K562 (cell line): ENCODE results near the gene ZDHHC17. TPM values are rescaled to one million over a fixed set of nuclear protein-coding genes. Genes with fewer than 3 reads are reported as not detected.

Experiments
- ATAC-seq: fragments of 200-7000 bp; cut with Tn5 transposase; 3 replicates; pipeline ENCODE4 v1.9.1; 2020; ENCODE audit warnings: moderate library complexity
- BruUV-seq: library from RNA; stranded (reverse); fragments of 400-500 nt; replicated peaks from 2 replicates; lab custom pipeline; 2021; lab: Mats Ljungman, UMichigan
- CTCF ChIA-PET: fragments of 300-600 bp; formaldehyde crosslinking; extraction: SDS; loops from one replicate; lab custom pipeline; 2021; ENCODE audit warnings: low intra/inter-chr PET ratio; lab: Yijun Ruan, JAX
- POLR2A ChIA-PET: fragments of 300-600, 350-650 bp; sonication (Branson Sonifier 250); formaldehyde crosslinking; extraction: SDS; loops from one replicate; lab custom pipeline; 2021; ENCODE audit warnings: antibody characterized with exemption, inconsistent platforms; lab: Yijun Ruan, JAX
- DNase-seq, 4 experiments: peaks; one replicate each; pipeline versions ENCODE4 v3.0.0 to v3.0.0-alpha.2; 2011 to 2018; ENCODE audit warnings: low spot score in 3 of 4, mixed read lengths in 3 of 4; ENCODE audit errors: extremely low read depth in 1 of 4
- FAIRE-seq: peaks from 2 replicates; lab custom pipeline; 2011; peaks lifted over from hg19 to GRCh38; lab: Jason Lieb, UNC
- H2AFZ ChIP-seq: 2 replicates; pipeline ENCODE4 v1.6.0; 2011; ENCODE audit warnings: low read depth, low read length, control low read depth, inconsistent platforms
- H3K27ac ChIP-seq: fragments of 200-600 bp; 3 replicates; pipeline ENCODE4 v1.8.0; 2011; ENCODE audit warnings: low read depth, mild to moderate bottlenecking, control low read depth, inconsistent platforms, low read length, moderate library complexity, mixed read lengths; ENCODE audit errors: extremely low read depth
- H3K27me3 ChIP-seq, 2 experiments: fragments of 300-600 bp in 1 of 2; 2 replicates in 1 of 2; 3 replicates in 1 of 2; pipeline versions ENCODE4 v1.6.0 to v1.8.0; 2011; ENCODE audit warnings: inconsistent platforms in 2 of 2, low read length in 2 of 2, mild to moderate bottlenecking in 1 of 2, mixed read lengths in 1 of 2, moderate library complexity in 1 of 2; ENCODE audit not compliant: control insufficient read depth in 2 of 2, insufficient read depth in 2 of 2
- H3K36me3 ChIP-seq: fragments of 300-600 bp; 3 replicates; pipeline ENCODE4 v1.8.0; 2011; ENCODE audit warnings: mild to moderate bottlenecking, low read length, inconsistent platforms; ENCODE audit not compliant: control insufficient read depth, insufficient read depth
- H3K4me1 ChIP-seq, 2 experiments: fragments of 200-600 bp in 1 of 2; replicated peaks in 1 of 2; 2 replicates in 1 of 2; 3 replicates in 1 of 2; pipeline versions ENCODE4 v1.5.1 to v1.8.0; 2011; ENCODE audit warnings: inconsistent platforms in 2 of 2, low read length in 2 of 2, mild to moderate bottlenecking in 1 of 2, mixed read lengths in 1 of 2, moderate library complexity in 1 of 2; ENCODE audit not compliant: control insufficient read depth in 2 of 2, insufficient read depth in 2 of 2
- H3K4me2 ChIP-seq: 2 replicates; pipeline ENCODE4 v1.6.1; 2011; ENCODE audit warnings: low read length, control low read depth, inconsistent platforms, mixed read lengths; ENCODE audit not compliant: insufficient read depth
- H3K4me3 ChIP-seq: fragments of 200-600 bp; sonication (generic), shearing (Covaris generic); 2 replicates; pipeline ENCODE4 v1.5.1; 2016; ENCODE audit warnings: control low read depth, inconsistent platforms
- H3K79me2 ChIP-seq: fragments of 200-600 bp; 3 replicates; pipeline ENCODE4 v1.8.0; 2011; ENCODE audit warnings: low read length, inconsistent platforms; ENCODE audit not compliant: control insufficient read depth, insufficient read depth
- H3K9ac ChIP-seq, 2 experiments: 2 replicates each; pipeline versions ENCODE4 v1.6.0 to v1.6.1; 2011; ENCODE audit warnings: low read depth in 2 of 2, low read length in 2 of 2, control low read depth in 1 of 2, inconsistent platforms in 1 of 2, mild to moderate bottlenecking in 1 of 2, mixed read lengths in 1 of 2; ENCODE audit not compliant: insufficient read depth in 1 of 2
- H3K9me1 ChIP-seq: one replicate; pipeline ENCODE4 v1.6.0; 2011; ENCODE audit warnings: inconsistent platforms, mild to moderate bottlenecking, low read length, moderate library complexity; ENCODE audit not compliant: control insufficient read depth, insufficient read depth
- H3K9me3 ChIP-seq: replicated peaks from 2 replicates; pipeline ENCODE4 v1.5.1; 2011; ENCODE audit warnings: low read depth, low read length, inconsistent platforms; ENCODE audit not compliant: control insufficient read depth, insufficient read depth
- H4K20me1 ChIP-seq: replicated peaks from 2 replicates; pipeline ENCODE4 v1.6.1; 2011; ENCODE audit warnings: low read length, inconsistent platforms, mixed read lengths; ENCODE audit not compliant: control insufficient read depth, insufficient read depth
- ADNP ChIP-seq: fragments of 200-800 bp; sonication (Bioruptor generic); IDR thresholded peaks from 2 replicates; pipeline ENCODE4 v1.6.1; 2016; ENCODE audit warnings: missing genetic modification characterization, missing compliant biosample characterization
- HMG20B ChIP-seq: fragments of 250-450 bp; sonication (Bioruptor Pico); IDR thresholded peaks from 2 replicates; pipeline ENCODE4 v1.5.0; 2021; ENCODE audit warnings: mild to moderate bottlenecking
- MAFF ChIP-seq: IDR thresholded peaks from 2 replicates; pipeline ENCODE4 v1.6.1; 2012; ENCODE audit warnings: low read length, improper control_type of control experiment
- NFIC ChIP-seq: fragments of 450-650 bp; IDR thresholded peaks from 2 replicates; pipeline ENCODE4 v1.6.1; 2017; ENCODE audit warnings: mild to moderate bottlenecking, inconsistent platforms
- ZNF551 ChIP-seq: fragments of 250-450 bp; sonication (Bioruptor Pico); IDR thresholded peaks from 2 replicates; pipeline ENCODE4 v1.5.0; 2021; ENCODE audit warnings: mild to moderate bottlenecking, moderate library complexity
- WGBS: fragments of 100-300 bp; shearing (Covaris generic); methylation state at CpG from one replicate; pipeline ENCODE4 v1.1.6; 2016; ENCODE audit warnings: low coverage, mixed read lengths; ENCODE audit not compliant: insufficient coverage; ENCODE audit errors: missing lambda C conversion rate; 5-methylcytosine and 5-hydroxymethylcytosine counted together
- in situ Hi-C: fragments of 300-500 bp; cut with MboI; formaldehyde crosslinking; loops from 4 replicates; pipeline ENCODE4 v1.15.0; 2018; ENCODE audit warnings: inconsistent platforms, mixed read lengths
- intact Hi-C: fragments of 100-400 bp; cut with micrococcal nuclease; formaldehyde crosslinking; loops from 2 replicates; pipeline ENCODE4 v1.14.2; 2022
- polyA plus RNA-seq, 8 experiments: library from polyadenylated mRNA; depleted of rRNA in 4 of 8; stranded (reverse) in 5 of 8; unstranded in 3 of 8; fragments of >200 nt; fragmentation: Nextera tagmentation in 2 of 8; fragmentation: Illumina TruSeq in 1 of 8; extraction: Ambion mirVana in 2 of 8; extraction: Trizol in 1 of 8; gene quantifications; 2 replicates each; pipeline versions ENCODE4 v1.2.1 to v1.2.3, GENCODE V29; 2011 to 2014; ENCODE audit warnings: inconsistent platforms in 1 of 8, missing spikeins in 1 of 8
- total RNA-seq, 7 experiments: library from RNA; depleted of rRNA in 6 of 7; stranded (reverse); fragments of >200 nt in 6 of 7; fragmentation: Illumina TruSeq in 2 of 7; extraction: Trizol in 2 of 7; gene quantifications; 2 replicates each; pipeline versions ENCODE4 v1.2.1 to v1.2.3, GENCODE V29; 2011 to 2021; ENCODE audit warnings: low replicate concordance in 1 of 7
- TF ChIP-seq, protein P1 (sequence below), 2 experiments: fragments of 450-650 bp; conservative IDR thresholded peaks; 2 replicates each; pipeline ENCODE4 v1.6.1; 2017; ENCODE audit warnings: mild to moderate bottlenecking in 2 of 2, moderate library complexity in 2 of 2

Gene ZDHHC17
- total and polyA plus RNA-seq, 9 of the 15 experiments (the other 6 are each of a cell fraction or from before 2014, with no cell fraction given), result 6.7 to 66.0 (median 27.5) TPM

DNA sequence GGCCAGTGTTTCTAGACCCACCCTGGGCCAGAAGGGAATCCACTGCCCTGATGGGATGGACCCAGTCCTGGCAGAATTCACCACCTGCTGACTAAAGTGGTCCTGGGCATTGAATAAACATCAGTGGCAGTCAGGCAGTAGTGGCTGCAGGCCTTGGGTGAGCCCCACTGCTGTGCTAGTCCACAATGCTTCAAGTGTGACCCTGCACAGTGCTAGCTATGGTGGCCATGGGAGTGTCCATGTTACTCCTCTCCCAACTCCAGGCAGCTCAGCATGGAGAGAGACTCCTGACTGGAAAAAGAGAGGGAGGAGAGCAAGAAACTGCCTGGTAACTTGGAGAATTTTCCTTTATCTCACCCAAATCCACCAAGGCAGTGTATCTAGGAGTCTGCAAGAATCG lies 132.4 kb downstream of the ZDHHC17 start:
- H3K9ac ChIP-seq, result no peak overlapping the region
- no peak overlapping the region for H3K4me3 ChIP-seq
- no peaks in the 10 kb centered on the region for H3K79me2 ChIP-seq
- 0% methylated on average over 1 of the region's 1 CpG for WGBS
- H3K9me3 ChIP-seq, result no peaks in the 10 kb centered on the region
- CTCF ChIA-PET, result no interaction called here
- TF ChIP-seq ADNP, result no peak
- TF ChIP-seq ZNF551 (CRISPR knock-in tag), result no peak
- TF ChIP-seq, protein P1, sequence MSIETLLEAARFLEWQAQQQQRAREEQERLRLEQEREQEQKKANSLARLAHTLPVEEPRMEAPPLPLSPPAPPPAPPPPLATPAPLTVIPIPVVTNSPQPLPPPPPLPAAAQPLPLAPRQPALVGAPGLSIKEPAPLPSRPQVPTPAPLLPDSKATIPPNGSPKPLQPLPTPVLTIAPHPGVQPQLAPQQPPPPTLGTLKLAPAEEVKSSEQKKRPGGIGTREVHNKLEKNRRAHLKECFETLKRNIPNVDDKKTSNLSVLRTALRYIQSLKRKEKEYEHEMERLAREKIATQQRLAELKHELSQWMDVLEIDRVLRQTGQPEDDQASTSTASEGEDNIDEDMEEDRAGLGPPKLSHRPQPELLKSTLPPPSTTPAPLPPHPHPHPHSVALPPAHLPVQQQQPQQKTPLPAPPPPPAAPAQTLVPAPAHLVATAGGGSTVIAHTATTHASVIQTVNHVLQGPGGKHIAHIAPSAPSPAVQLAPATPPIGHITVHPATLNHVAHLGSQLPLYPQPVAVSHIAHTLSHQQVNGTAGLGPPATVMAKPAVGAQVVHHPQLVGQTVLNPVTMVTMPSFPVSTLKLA (conservative IDR thresholded peaks at IDR 0.05), result no peak
- TF ChIP-seq MAFF, result no peak
- TF ChIP-seq NFIC, result no peak
- TF ChIP-seq HMG20B (CRISPR knock-in tag), result no peak
- intact Hi-C loops, result no loop called here
- POLR2A ChIA-PET, result no interaction called here
- no peaks in the 10 kb centered on the region for H3K9me1 ChIP-seq
- no peak overlapping the region for H3K27ac ChIP-seq
- FAIRE-seq (no peak), ATAC-seq (no peak), DNase-seq (no peak)
- no TSS peak for BruUV-seq
- H3K4me2 ChIP-seq, result no peak overlapping the region
- peaks cover 3 to 4% of the 10 kb centered on the region in 2 experiments; a peak in 4 of 5 replicates for H3K27me3 ChIP-seq
- H3K36me3 ChIP-seq, result no peaks in the 10 kb centered on the region
- H2AFZ ChIP-seq, result no peak overlapping the region
- in situ Hi-C loops, result no loop called here
- no peaks in the 10 kb centered on the region for H4K20me1 ChIP-seq
- H3K4me1 ChIP-seq, result no peaks in the 10 kb centered on the region
